ENCODE measurements around the gene VNN1.
"Not testable (repeated sequence)": the region's sequence is repeated elsewhere in the genome, so short reads cannot be mapped to it uniquely, and the experiment has no call there.

VNN1 gene

GRCh38 chr6:132669690-132670291 lies 44.1 kb downstream of the VNN1 start:
- no peak for DNase-seq

- DNase-seq, result no peak
These were observed 47.7 kb downstream of the VNN1 start for GRCh38 chr6:132666118-132666517.

- no peak for DNase-seq
These were observed 49.4 kb downstream of the VNN1 start for GRCh38 chr6:132664309-132665034.

DNA sequence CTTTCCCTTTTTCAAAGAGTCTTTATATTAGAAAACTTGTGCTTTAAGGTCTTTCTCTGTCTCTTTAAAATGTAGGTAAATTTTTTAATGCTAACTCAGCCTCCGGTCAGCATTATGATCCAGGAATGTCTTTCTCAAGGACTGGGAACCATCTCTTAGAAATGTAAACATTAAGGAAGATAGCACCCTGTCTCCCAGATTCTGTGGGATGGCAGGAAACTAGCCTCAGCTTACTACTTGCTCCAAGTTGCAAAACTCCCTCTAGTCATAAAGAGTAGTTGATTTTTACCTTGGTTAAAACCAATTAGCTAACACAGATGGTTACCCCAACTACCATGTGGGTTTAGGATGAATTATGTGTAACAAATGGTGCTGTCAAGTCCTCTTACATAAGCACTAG lies 50.2 kb downstream of the VNN1 start:
- DNase-seq, result no peak

GRCh38 chr6:132661906-132662305 lies 51.9 kb downstream of the VNN1 start:
- DNase-seq, result no peak

- no peak for DNase-seq
These were observed 54.8 kb downstream of the VNN1 start, which contains the start of gene TAAR1 for GRCh38 chr6:132659082-132659481. TSS of gene TAAR1 (minus strand) at chr6:132659182. CDS start at chr6:132646003, 13,179 bp downstream.

- DNase-seq, result no peak
These were observed 62.8 kb downstream of the VNN1 start for GRCh38 chr6:132651062-132651461.

- no peak for DNase-seq
These were observed 63.4 kb downstream of the VNN1 start for GRCh38 chr6:132650429-132650828.

- no peak for DNase-seq
These were observed 65.0 kb downstream of the VNN1 start for GRCh38 chr6:132648828-132649227.

GRCh38 chr6:132648356-132648755 lies 65.5 kb downstream of the VNN1 start:
- no peak for DNase-seq

DNA sequence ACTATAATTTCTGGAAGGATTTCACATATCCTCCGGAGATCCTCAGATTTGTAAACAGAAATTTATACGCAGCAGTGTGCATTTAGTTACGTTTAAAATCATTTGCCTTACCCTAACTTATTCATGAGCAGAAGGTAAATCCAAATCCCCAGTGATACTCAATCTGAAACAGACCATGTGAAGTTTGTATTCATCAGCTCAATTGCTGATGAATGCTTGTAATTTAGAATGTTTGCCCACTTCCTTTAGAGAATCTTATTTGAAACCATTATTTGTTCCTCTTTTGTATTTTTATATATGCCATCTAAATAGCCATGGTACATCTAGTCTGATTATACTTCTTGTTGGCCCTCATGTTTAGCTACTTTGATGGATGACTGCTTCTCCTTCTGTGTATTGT lies 70.3 kb downstream of the VNN1 start:
- DNase-seq, result no peak

DNA sequence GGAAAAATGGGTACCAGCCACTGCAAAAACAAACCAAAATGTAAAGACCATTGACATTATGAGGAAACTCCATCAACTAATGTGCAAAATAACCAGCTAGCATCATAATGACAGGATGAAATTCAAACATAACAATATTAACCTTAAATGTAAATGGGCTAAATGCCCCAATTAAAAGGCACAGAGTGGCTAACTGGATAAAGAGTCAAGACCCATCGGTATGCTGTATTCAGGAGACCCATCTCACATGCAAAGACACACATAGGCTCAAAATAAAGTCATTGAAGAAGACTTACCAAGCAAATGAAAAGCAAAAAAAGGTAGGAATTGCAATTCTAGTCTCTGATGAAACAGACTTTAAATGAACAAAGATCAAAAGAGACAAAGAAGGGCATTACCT lies 76.7 kb downstream of the VNN1 start:
- DNase-seq, result not testable (repeated sequence)

DNA sequence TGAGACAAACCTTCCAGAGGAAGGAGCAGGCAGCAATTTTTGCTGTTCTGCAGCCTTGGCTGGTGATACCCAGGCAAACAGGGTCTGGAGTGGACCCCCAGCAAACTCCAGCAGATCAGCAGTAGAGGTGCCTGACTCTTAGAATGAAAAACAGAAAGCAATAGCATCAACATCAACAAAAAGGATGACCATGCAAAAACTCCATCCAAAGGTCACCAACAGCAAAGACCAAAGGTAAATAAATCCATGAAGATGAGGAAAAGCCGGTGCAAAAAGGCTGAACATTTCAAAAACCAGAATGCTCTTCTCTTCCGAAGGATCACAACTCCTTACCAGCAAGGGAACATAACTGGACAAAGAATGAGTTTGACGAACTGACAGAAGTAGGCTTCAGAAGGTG lies 77.9 kb downstream of the VNN1 start:
- not testable (repeated sequence) for DNase-seq

DNA sequence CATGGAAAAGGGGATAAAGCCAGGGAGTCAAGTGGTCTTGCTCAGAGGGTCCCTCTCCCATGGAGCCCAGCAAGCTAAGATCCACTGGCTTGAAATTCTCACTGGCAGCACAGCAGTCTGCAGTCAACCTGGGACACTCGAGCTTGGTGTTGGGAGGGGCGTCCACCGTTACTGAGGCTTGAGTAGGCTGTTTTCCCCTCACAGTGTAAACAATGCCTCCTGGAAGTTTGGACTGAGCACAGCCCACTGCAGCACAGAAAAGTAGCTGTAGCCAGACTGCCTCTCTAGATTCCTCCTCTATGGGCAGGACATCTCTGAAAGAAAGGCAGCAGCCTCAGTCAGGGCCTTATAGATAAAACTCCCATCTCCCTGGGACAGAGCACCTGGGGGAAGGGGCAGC lies 78.6 kb downstream of the VNN1 start:
- not testable (repeated sequence) for DNase-seq

GRCh38 chr6:132634796-132635195 lies 79.1 kb downstream of the VNN1 start:
- DNase-seq, result no peak

GRCh38 chr6:132633362-132633761 lies 80.5 kb downstream of the VNN1 start:
- no peak for DNase-seq

Data from NCI-H187 treated with DMSO at 0.1 percent for 48 hours (cell line).